IPS DF 6.9 (cell line): ENCODE results near the gene KRTAP4-16.
"Not testable (repeated sequence)": the region's sequence is repeated elsewhere in the genome, so short reads cannot be mapped to it uniquely, and the experiment has no call there.

Experiments used
- DNase-seq: peaks from one replicate; pipeline ENCODE4 v3.0.0-alpha.2; 2013; ENCODE audit warnings: low read depth, low spot score
- H3K27ac ChIP-seq: one replicate; pipeline ENCODE4 v1.5.1; 2013; ENCODE audit warnings: low read length, control low read depth
- H3K27me3 ChIP-seq: 2 replicates; pipeline ENCODE4 v1.6.1; 2013; ENCODE audit warnings: mild to moderate bottlenecking, low read length; ENCODE audit not compliant: control insufficient read depth, insufficient read depth
- H3K36me3 ChIP-seq: 2 replicates; pipeline ENCODE4 v1.6.1; 2013; ENCODE audit warnings: low read length; ENCODE audit not compliant: control insufficient read depth, insufficient read depth
- H3K4me1 ChIP-seq: 2 replicates; pipeline ENCODE4 v1.6.1; 2013; ENCODE audit warnings: low read length; ENCODE audit not compliant: control insufficient read depth, insufficient read depth
- H3K4me3 ChIP-seq: 2 replicates; pipeline ENCODE4 v1.5.1; 2013; ENCODE audit warnings: mild to moderate bottlenecking, low read length
- H3K9me3 ChIP-seq: 2 replicates; pipeline ENCODE4 v1.6.1; 2013; ENCODE audit warnings: low read length, inconsistent platforms; ENCODE audit not compliant: control insufficient read depth, insufficient read depth
- WGBS: extraction: QIAGEN DNeasy Blood & Tissue Kit; methylation state at CpG from one replicate; pipeline ENCODE4 v1.1.7; 2013; ENCODE audit warnings: mixed read lengths, missing lambda C conversion rate; ENCODE audit not compliant: insufficient read length, insufficient coverage; 5-methylcytosine and 5-hydroxymethylcytosine counted together

The KRTAP4-16 gene

DNA sequence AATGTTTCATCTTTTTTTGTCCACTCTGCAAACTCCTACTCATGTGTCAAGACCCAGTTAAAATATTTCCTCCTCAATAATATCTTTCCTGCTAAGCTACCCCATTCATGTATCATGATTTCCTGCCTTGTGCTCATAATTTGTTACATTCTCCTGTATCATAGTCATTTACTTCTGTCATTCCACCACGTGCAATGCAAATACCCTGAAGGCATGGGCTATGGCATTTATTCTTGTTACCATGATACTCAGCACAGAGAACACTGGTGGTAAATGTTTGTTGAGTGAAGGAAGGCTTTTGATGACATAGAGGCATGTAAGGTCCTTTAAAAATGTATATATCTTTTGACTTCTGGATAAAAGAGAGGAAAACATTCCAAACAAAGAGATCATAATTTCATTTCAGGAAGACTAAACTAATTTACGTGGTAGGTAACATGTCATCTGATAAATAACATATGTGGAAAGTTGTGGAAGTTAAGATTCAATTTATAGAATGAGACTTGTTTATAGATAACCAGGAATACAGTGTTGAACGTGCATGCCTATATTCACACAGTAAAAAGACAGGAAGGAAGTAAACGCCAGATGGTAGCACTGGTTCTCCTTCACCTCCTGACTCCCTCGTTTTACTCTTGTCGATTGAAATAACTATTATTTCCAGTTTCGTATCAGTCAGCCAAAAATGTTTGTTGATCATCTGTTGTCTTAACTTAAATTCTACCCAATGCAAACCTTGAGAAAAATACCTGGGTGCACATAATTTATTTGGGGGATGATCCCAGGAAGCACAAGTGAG is 2.1 kb downstream of the KRTAP4-16 start:
- H3K4me1 ChIP-seq, H3K27me3 ChIP-seq, H3K9me3 ChIP-seq, DNase-seq, H3K4me3 ChIP-seq, H3K27ac ChIP-seq, H3K36me3 ChIP-seq: not testable (repeated sequence)
- WGBS, result no CpG with 5 or more reads among the region's 7 CpGs

DNA sequence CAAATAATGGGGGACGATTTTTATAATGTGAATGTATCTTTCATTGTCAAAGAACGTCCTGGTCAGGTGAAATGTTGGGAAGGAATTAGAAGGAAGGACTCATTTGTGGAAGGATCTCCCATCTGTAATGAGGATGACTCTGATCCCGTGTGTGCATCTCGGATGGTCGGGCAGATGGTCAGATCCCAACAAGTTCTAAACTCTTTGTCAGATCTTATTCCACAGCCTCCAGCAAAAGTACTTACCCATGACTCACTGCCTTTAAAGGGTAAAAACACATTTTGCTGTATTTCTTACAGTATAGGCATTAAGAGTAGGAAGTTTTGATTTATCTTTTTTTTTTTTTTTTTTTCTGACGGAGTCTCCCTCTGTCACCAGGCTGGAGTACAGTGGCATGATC is 3.5 kb downstream of the KRTAP4-16 start:
- no peak overlapping the region for H3K4me3 ChIP-seq
- no CpG with 5 or more reads among the region's 6 CpGs for WGBS
- H3K9me3 ChIP-seq, result no peaks in the 10 kb centered on the region
- no peak overlapping the region for H3K27ac ChIP-seq
- no peak for DNase-seq
- no peaks in the 10 kb centered on the region for H3K27me3 ChIP-seq
- peaks cover 5% of the 10 kb centered on the region; the same call in 1 of the 2 replicates for H3K4me1 ChIP-seq
- H3K36me3 ChIP-seq, result no peaks in the 10 kb centered on the region

DNA sequence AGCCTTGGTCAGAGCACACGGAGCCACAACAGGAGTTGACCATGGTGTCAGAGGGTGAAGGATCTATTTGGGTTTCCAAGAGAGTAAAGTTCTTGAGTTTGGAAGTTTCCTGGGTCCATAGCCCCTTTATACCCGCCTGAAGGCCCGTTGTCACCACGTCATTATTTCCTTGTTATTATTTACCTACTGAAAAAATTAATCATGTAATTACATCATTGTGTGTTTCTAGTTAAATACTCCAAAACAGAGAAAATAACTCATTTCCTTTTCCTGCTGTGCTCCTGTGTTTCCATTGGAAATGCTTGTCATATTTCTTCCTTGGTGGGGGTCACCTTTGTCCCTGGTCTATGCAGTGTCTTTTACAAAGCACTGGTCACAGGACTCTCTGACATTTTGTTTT is 4.0 kb downstream of the KRTAP4-16 start, which contains the start of gene KRTAP4-8:
TSS of gene KRTAP4-8 (minus strand) at position 101 of the 400 bp plus-strand sequence. CDS start at position 43, 58 bp downstream.
- Histone ChIP-seq H3K27me3 (no peaks in the 10 kb centered on the region), H3K9me3 (no peaks in the 10 kb centered on the region), H3K4me3 (no peak within 1 kb of the TSS), H3K36me3 (no peaks in the 10 kb centered on the region), H3K27ac (no peak within 1 kb of the TSS), H3K4me1 (peaks cover 5% of the 10 kb centered on the region; the same call in 1 of the 2 replicates)
- no peak for DNase-seq
- no CpG with 5 or more reads among the region's 4 CpGs for WGBS

DNA sequence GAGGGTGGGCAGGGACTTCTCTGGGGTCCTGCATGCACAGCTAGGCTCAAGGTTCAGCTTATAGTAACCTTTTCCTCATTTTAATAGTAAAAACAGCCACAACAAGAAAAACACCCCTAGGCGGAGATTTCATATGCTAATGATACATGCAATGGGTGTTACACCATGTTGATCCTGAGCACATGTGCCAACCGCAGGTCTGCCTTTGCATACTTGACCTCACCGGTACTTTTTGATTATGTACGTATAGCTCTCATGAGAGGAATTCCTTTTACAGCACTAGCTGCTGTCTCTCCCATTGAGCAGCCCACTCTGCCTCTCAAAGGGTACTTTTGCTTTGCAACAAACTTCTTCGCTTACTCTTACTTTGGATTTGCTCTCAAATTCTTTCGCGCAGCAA is 6.0 kb downstream of the KRTAP4-16 start:
- H3K4me1 ChIP-seq, result peaks cover 2% of the 10 kb centered on the region; the same call in 1 of the 2 replicates
- H3K27me3 ChIP-seq, result no peaks in the 10 kb centered on the region
- WGBS, result no CpG with 5 or more reads among the region's 7 CpGs
- no peaks in the 10 kb centered on the region for H3K9me3 ChIP-seq
- no peak overlapping the region for H3K4me3 ChIP-seq
- H3K27ac ChIP-seq, result no peak overlapping the region
- no peaks in the 10 kb centered on the region for H3K36me3 ChIP-seq
- no peak for DNase-seq

DNA sequence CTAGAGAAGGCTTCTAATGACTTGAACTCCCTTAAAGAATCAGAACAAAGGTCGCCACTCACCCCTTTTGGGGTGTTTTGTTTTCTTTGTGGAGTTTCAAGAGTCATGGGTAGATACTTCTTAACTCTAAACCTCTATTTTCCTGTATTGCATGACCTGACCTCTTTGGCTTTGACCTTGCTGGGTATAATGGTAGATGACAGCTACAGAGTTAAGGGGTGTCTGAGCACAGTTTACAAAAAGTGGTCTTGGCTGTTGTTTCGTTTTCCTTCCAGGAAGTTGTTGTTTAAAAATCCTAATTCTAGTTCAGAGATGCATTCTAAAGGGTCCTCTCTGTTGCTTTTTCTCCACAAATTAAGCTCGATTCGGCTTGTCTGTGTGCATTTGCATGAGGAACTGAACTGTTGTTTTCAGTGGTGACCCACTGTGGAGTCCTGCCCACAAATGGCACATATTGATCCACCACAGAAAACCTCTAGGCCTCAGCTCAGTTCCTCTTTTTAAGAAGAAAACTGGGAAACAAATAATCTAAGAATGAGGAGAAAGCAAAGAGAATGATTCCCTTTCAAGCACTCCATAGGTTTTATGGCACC is 13.2 kb downstream of the KRTAP4-16 start:
- H3K27ac ChIP-seq, DNase-seq, H3K4me1 ChIP-seq, H3K9me3 ChIP-seq, H3K4me3 ChIP-seq, H3K27me3 ChIP-seq, H3K36me3 ChIP-seq: not testable (repeated sequence)
- WGBS, result no CpG with 5 or more reads among the region's 4 CpGs

DNA sequence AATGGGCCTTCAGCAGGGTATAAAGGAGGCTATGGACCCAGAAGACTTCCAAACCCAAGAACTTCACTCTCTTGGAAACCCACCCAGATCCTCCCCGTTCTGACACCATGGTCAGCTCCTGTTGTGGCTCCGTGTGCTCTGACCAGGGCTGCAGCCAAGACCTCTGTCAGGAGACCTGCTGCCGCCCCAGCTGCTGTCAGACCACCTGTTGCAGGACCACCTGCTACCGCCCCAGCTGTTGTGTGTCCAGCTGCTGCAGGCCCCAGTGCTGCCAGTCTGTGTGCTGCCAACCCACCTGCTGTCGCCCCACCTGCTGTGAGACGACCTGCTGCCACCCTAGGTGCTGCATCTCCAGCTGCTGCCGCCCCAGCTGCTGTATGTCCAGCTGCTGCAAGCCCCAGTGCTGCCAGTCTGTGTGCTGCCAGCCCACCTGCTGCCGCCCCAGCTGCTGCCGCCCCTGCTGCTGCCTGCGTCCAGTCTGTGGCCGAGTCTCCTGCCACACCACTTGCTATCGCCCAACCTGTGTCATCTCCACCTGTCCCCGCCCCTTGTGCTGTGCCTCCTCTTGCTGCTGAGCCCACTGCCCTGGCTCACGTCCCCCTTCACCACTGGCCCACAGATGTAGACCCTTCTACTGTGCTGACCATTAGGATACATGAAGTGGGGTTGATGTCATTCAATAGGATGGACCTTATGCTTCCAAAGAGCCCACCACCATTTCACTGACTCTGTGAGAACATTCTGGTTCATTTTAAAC is 17.7 kb downstream of the KRTAP4-16 start, which contains the start of gene KRTAP4-7:
TSS of gene KRTAP4-7 (plus strand) at position 51 of the 757 bp plus-strand sequence. CDS start at position 108, 57 bp downstream.
- not testable (repeated sequence) for H3K27ac ChIP-seq, H3K4me1 ChIP-seq, H3K9me3 ChIP-seq, H3K4me3 ChIP-seq, DNase-seq, H3K36me3 ChIP-seq, H3K27me3 ChIP-seq
- WGBS, result no CpG with 5 or more reads among the region's 14 CpGs

DNA sequence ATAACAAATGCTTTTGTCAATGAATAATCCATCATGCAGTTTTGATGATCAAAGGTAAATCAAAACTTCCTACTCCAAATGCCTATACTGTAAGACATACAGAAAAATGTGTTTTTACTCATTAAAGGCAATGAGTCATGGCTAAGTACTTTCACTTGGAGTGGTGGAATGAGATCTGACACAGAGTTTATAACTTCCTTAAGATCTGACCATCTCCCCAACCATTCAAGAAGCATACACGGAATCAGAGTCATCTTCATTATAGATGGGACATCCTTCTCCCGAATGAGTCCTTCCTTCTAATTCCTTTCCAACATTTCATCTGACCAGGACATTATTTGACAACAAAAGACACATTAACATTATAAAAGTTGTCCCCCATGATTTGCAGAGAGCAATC is 18.6 kb downstream of the KRTAP4-16 start:
- H3K9me3 ChIP-seq, H3K4me1 ChIP-seq, H3K27ac ChIP-seq, DNase-seq, H3K36me3 ChIP-seq, H3K27me3 ChIP-seq, H3K4me3 ChIP-seq: not testable (repeated sequence)
- WGBS, result no CpG with 5 or more reads among the region's 2 CpGs

DNA sequence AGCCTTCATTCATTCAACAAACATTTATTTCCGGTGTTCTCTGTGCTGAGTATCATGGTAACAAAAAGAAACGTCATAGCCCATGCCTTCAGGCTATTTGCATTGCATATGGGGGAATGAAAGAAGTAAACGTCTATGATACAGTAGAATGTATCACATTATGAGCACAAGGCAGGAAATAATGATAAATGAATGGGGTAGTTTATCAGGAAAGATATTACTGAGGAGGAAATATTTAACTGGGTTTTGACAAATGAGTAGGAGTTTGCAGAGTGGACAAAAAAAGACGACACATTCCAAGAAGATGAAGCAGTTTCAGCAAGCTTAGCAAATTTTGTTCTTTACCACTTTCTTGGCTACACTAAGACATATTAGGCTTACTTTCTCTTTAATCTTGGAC is 19.4 kb downstream of the KRTAP4-16 start:
- no peaks in the 10 kb centered on the region; the same call in 1 of the 2 replicates for H3K4me1 ChIP-seq
- H3K27me3 ChIP-seq, result no peaks in the 10 kb centered on the region
- no peaks in the 10 kb centered on the region for H3K36me3 ChIP-seq
- H3K27ac ChIP-seq, result no peak overlapping the region
- no peaks in the 10 kb centered on the region for H3K9me3 ChIP-seq
- no peak overlapping the region for H3K4me3 ChIP-seq
- WGBS, result no CpG with 5 or more reads among the region's 4 CpGs
- DNase-seq, result no peak

DNA sequence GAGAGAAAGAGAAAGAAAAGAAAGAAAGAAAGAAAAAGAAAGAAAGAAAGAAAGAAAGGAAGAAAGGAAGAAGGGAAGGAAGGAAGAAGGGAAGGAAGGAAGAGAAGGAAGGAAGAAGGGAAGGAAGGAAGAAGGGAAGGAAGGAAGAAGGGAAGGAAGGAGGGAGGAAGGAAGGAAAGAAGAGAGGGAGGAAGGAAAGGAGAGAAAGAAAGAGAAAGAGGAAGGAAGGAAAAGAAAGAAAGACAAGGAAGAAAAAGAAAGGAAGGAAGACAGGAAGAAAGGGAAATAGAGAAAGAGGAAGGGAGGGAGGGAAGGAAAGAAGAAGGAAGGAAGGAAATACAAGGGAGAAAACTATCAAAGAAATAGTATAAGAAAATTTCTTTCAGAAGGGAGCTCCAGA is 25.2 kb downstream of the KRTAP4-16 start:
- no peak for DNase-seq
- Histone ChIP-seq H3K27ac (no peak overlapping the region), H3K4me1 (no peaks in the 10 kb centered on the region), H3K4me3 (no peak overlapping the region), H3K36me3 (no peaks in the 10 kb centered on the region), H3K9me3 (no peaks in the 10 kb centered on the region), H3K27me3 (no peaks in the 10 kb centered on the region)

DNA sequence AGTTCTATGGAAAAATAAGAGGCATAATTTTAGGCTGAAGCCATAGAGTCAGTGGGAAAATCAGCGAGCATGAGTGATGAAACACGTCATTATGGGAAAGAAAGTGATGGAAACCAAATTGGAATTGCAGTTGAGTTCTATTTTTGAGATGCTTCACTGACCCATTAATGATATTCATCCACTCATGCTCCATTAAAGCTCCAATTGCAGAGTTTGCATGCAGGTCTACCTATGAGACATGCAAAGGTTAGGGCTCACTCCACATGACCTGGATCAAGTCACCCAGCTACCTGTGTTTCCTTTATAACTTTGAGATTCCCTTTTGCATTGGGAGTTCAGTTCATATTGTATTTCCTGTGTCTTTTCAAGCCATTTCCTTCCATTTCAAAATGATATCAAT is 28.3 kb downstream of the KRTAP4-16 start:
- H3K4me1 ChIP-seq, result no peaks in the 10 kb centered on the region
- no peak for DNase-seq
- H3K27me3 ChIP-seq, result no peaks in the 10 kb centered on the region
- WGBS, result no CpG with 5 or more reads among the region's 2 CpGs
- H3K36me3 ChIP-seq, result no peaks in the 10 kb centered on the region
- no peak overlapping the region for H3K27ac ChIP-seq
- no peak overlapping the region for H3K4me3 ChIP-seq
- H3K9me3 ChIP-seq, result no peaks in the 10 kb centered on the region
